Activated CD8-positive, alpha-beta memory T cell treated with anti-CD3 and anti-CD28 coated beads for 1 hour (primary cell): ENCODE measurements around the gene BRI3.

ENCODE experiments used
- DNase-seq, 2 donors: peaks; one replicate each; pipeline ENCODE4 v3.0.0-alpha.2; 2020; ENCODE audit warnings: low read depth in 1 of 2; ENCODE audit errors: extremely low read depth in 1 of 2

Gene BRI3

GRCh38 chr7:98280791-98281756 is at the start of gene BRI3:
Gene BRI3, plus strand, starts transcription at chr7:98281686. Its CDS starts 110 bp downstream, at chr7:98281796.
- DNase-seq = peak; percentile 80 to 92

GRCh38 chr7:98232263-98232585 is 49.3 kb upstream of the BRI3 start:
- DNase-seq = no peak

- DNase-seq = no peak
Measured at GRCh38 chr7:98232799-98233198, 48.7 kb upstream of the BRI3 start.

GRCh38 chr7:98233219-98234070 is 48.0 kb upstream of the BRI3 start:
- DNase-seq = no peak

GRCh38 chr7:98234429-98235147 is 46.9 kb upstream of the BRI3 start:
- no peak for DNase-seq

- DNase-seq = no peak
Measured at GRCh38 chr7:98235901-98236300, 45.6 kb upstream of the BRI3 start.

GRCh38 chr7:98236355-98237185 is 44.9 kb upstream of the BRI3 start:
- no peak for DNase-seq

- no peak for DNase-seq
Measured at GRCh38 chr7:98238076-98238475, 43.4 kb upstream of the BRI3 start.

- no peak for DNase-seq
Measured at GRCh38 chr7:98238976-98239375, 42.5 kb upstream of the BRI3 start.

- no peak for DNase-seq
Measured at GRCh38 chr7:98240961-98241673, 40.4 kb upstream of the BRI3 start.

GRCh38 chr7:98241674-98242241 is 39.7 kb upstream of the BRI3 start:
- no peak for DNase-seq

GRCh38 chr7:98242342-98242741 is 39.1 kb upstream of the BRI3 start:
- no peak for DNase-seq

- DNase-seq = no peak
Measured at GRCh38 chr7:98242934-98243333, 38.6 kb upstream of the BRI3 start.

- no peak for DNase-seq
Measured at GRCh38 chr7:98244871-98245270, 36.6 kb upstream of the BRI3 start.

- no peak for DNase-seq
Measured at GRCh38 chr7:98248156-98248555, 33.3 kb upstream of the BRI3 start.

GRCh38 chr7:98249106-98249505 is 32.4 kb upstream of the BRI3 start:
- DNase-seq = no peak

- DNase-seq = no peak
Measured at GRCh38 chr7:98250789-98251188, 30.7 kb upstream of the BRI3 start.

- peak in 1 of 2 donors; percentile 10 for DNase-seq
Measured at GRCh38 chr7:98251231-98251600, 30.3 kb upstream of the BRI3 start.
